Testis (tissue), 2 donors: ENCODE data around the gene CHRNA9.

ENCODE experiments used
- CTCF ChIP-seq, 3 experiments: fragments of 450-650 bp in 2 of 3; fragments of 200-600 bp in 1 of 3; sonication (generic) in 1 of 3; IDR thresholded peaks; one replicate each; pipeline ENCODE4 v1.5.1; 2016 to 2019; ENCODE audit warnings: antibody characterized with exemption in 3 of 3, mild to moderate bottlenecking in 2 of 3, moderate library complexity in 1 of 3
- POLR2A ChIP-seq: fragments of 450-650 bp; IDR thresholded peaks from one replicate; pipeline ENCODE4 v1.6.1; 2017; ENCODE audit warnings: antibody characterized with exemption, mild to moderate bottlenecking, moderate library complexity

GRCh38 chr4:40389986-40390385 lies 54.9 kb downstream of the CHRNA9 start:
- TF ChIP-seq CTCF (IDR thresholded peaks at IDR 0.05) (no peak), POLR2A (no peak)
